Measurements from ENCODE around the gene MATN1. TPM values are rescaled to one million over a fixed set of nuclear protein-coding genes. Genes with fewer than 3 reads are reported as not detected.

Gene MATN1
- total and polyA plus RNA-seq, 7 donors, result 0.09 to 0.54 (median 0.36) TPM; not detected in 4

- TF ChIP-seq EP300 (IDR thresholded peaks at IDR 0.05) (no peak), POLR2A (IDR thresholded peaks at IDR 0.05) (no peak), CTCF (IDR thresholded peaks at IDR 0.05) (no peak)
- Histone ChIP-seq H3K27ac (no peak overlapping the region), H3K36me3 (peaks cover 0 to 4% (median 0%) of the 10 kb centered on the region in 4 donors), H3K9me3 (no peaks in the 10 kb centered on the region), H3K4me3 (no peak overlapping the region), H3K27me3 (no peaks in the 10 kb centered on the region), H3K4me1 (peaks cover 0 to under 1% (median 0%) of the 10 kb centered on the region in 4 donors)
- no peak for DNase-seq
- intact Hi-C loops (cut with DNase I), result no loop called here
- WGBS, 2 donors, result 85 to 92% methylated on average over 5 of the region's 5 CpGs
Measured at GRCh38 chr1:30724655-30725421, 1.5 kb upstream of the MATN1 start.

GRCh38 chr1:30724175-30724574 lies 790 bp upstream of the MATN1 start:
- intact Hi-C loops (cut with DNase I), result no loop called here

GRCh38 chr1:30721812-30722537 lies 1.4 kb downstream of the MATN1 start:
- TF ChIP-seq EP300 (IDR thresholded peaks at IDR 0.05) (no peak), POLR2A (IDR thresholded peaks at IDR 0.05) (no peak), POLR2AphosphoS5 (IDR thresholded peaks at IDR 0.05) (no peak), CTCF (IDR thresholded peaks at IDR 0.05) (no peak)
- 57 to 79% methylated on average over 9 of the region's 9 CpGs for WGBS, 2 donors
- no peak overlapping the region for H3K27ac ChIP-seq
- H3K4me1 ChIP-seq, result peaks cover 0 to 14% (median 9%) of the 10 kb centered on the region in 4 donors
- H3K4me3 ChIP-seq, result no peak overlapping the region
- H3K27me3 ChIP-seq, result no peaks in the 10 kb centered on the region
- intact Hi-C loops (cut with DNase I), result no loop called here
- no peaks in the 10 kb centered on the region for H3K9me3 ChIP-seq
- no peak for DNase-seq
- peaks cover 0 to 4% (median 0%) of the 10 kb centered on the region in 4 donors for H3K36me3 ChIP-seq

More at GRCh38 chr1:30724175-30724574, 790 bp upstream of the MATN1 start:
- H3K36me3 ChIP-seq, result peaks cover 0 to 4% (median 0%) of the 10 kb centered on the region in 4 donors
- no peak overlapping the region for H3K27ac ChIP-seq
- H3K4me1 ChIP-seq, result peaks cover 0 to 8% (median 5%) of the 10 kb centered on the region in 4 donors
- H3K4me3 ChIP-seq, result no peak overlapping the region
- WGBS, 2 donors, result 89 to 95% methylated on average over 2 of the region's 2 CpGs
- no peaks in the 10 kb centered on the region for H3K9me3 ChIP-seq
- DNase-seq, result no peak
- TF ChIP-seq POLR2A (IDR thresholded peaks at IDR 0.05) (no peak), EP300 (IDR thresholded peaks at IDR 0.05) (no peak), POLR2AphosphoS5 (IDR thresholded peaks at IDR 0.05) (no peak), CTCF (IDR thresholded peaks at IDR 0.05) (no peak)
- H3K27me3 ChIP-seq, result no peaks in the 10 kb centered on the region

GRCh38 chr1:30721341-30721793 lies 2.0 kb downstream of the MATN1 start:
- H3K4me3 ChIP-seq, result no peak overlapping the region
- TF ChIP-seq POLR2A (IDR thresholded peaks at IDR 0.05) (no peak), CTCF (IDR thresholded peaks at IDR 0.05) (no peak), EP300 (IDR thresholded peaks at IDR 0.05) (no peak), POLR2AphosphoS5 (IDR thresholded peaks at IDR 0.05) (no peak)
- 96 to 97% methylated on average over 27 of the region's 27 CpGs for WGBS, 2 donors
- no peak overlapping the region for H3K27ac ChIP-seq
- no peak for DNase-seq
- peaks cover 0 to 14% (median 9%) of the 10 kb centered on the region in 4 donors for H3K4me1 ChIP-seq
- H3K9me3 ChIP-seq, result no peaks in the 10 kb centered on the region
- H3K27me3 ChIP-seq, result no peaks in the 10 kb centered on the region
- H3K36me3 ChIP-seq, result peaks cover 0 to 4% (median 0%) of the 10 kb centered on the region in 4 donors
- intact Hi-C loops (cut with DNase I), result no loop called here
